HL-60 (cell line): Measurements from ENCODE around the gene SOCS3.

Experiments
- DNase-seq, 2 experiments: peaks; one replicate each; pipeline ENCODE4 v3.0.0-alpha.2; 2010 to 2020; ENCODE audit warnings: low read depth in 1 of 2, low spot score in 1 of 2
- H3K27ac ChIP-seq: fragments of 250-450 bp; sonication (Bioruptor Pico); replicated peaks from 2 replicates; pipeline ENCODE4 v1.5.1; 2020; ENCODE audit warnings: mild to moderate bottlenecking, moderate library complexity
- H3K27me3 ChIP-seq: fragments of 250-450 bp; sonication (Bioruptor Pico); 2 replicates; pipeline ENCODE4 v1.5.1; 2021; ENCODE audit warnings: mild to moderate bottlenecking, moderate library complexity; ENCODE audit not compliant: insufficient read depth, poor library complexity, severe bottlenecking
- H3K4me3 ChIP-seq: replicated peaks from 2 replicates; pipeline ENCODE4 v1.5.1; 2011; ENCODE audit warnings: mild to moderate bottlenecking, control low read depth, low read length; ENCODE audit not compliant: insufficient read depth
- GABPA ChIP-seq: IDR thresholded peaks from 2 replicates; pipeline ENCODE4 v1.6.1; 2012; ENCODE audit warnings: low read depth
- POLR2AphosphoS5 ChIP-seq: IDR thresholded peaks from 2 replicates; pipeline ENCODE4 v1.6.1; 2012; ENCODE audit warnings: low read depth
- SPI1 ChIP-seq: IDR thresholded peaks from 2 replicates; pipeline ENCODE4 v1.6.1; 2012; ENCODE audit warnings: low read depth, mild to moderate bottlenecking, borderline replicate concordance
- TF ChIP-seq, protein P1 (sequence below): IDR thresholded peaks from one replicate; pipeline ENCODE4 v1.5.1; 2011; ENCODE audit warnings: low read length, control low read depth, inconsistent platforms; ENCODE audit not compliant: insufficient read depth
- TF ChIP-seq, protein P2 (sequence below): IDR thresholded peaks from 2 replicates; pipeline ENCODE4 v1.6.1; 2012; ENCODE audit warnings: low read depth; ENCODE audit not compliant: insufficient replicate concordance

Gene SOCS3

DNA sequence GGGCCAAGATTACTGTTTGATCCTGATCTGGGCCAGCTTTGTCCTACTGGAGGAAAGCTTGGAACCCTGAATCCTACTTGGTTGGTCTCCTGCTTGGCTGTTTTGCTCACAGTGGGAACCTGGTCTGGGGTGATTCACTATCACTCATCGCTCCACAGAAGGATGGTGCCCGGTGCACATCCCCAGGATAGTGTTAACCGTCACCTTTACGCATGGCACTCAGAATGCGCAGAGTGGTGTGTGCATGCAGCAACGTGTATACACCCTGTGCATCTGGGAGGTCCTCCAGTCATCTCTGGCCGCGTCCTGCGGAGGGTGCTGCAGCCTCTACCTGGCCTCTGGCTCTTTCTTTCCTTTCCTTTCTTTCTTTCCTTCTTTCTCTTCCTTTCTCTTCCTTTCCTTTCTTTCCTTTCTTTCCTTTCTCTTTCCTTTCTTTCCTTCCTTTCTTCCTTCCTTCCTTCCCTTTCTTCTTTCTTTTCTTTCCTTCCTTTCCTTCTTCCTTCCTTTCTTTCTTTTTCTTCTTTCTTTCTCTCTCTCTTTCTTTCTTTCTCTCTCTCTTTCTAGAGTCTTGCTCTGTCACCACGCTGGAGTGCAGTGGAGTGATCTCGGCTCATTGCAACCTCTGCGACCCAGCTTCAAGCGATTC, 13.1 kb downstream of the SOCS3 start:
- DNase-seq = no peak

DNA sequence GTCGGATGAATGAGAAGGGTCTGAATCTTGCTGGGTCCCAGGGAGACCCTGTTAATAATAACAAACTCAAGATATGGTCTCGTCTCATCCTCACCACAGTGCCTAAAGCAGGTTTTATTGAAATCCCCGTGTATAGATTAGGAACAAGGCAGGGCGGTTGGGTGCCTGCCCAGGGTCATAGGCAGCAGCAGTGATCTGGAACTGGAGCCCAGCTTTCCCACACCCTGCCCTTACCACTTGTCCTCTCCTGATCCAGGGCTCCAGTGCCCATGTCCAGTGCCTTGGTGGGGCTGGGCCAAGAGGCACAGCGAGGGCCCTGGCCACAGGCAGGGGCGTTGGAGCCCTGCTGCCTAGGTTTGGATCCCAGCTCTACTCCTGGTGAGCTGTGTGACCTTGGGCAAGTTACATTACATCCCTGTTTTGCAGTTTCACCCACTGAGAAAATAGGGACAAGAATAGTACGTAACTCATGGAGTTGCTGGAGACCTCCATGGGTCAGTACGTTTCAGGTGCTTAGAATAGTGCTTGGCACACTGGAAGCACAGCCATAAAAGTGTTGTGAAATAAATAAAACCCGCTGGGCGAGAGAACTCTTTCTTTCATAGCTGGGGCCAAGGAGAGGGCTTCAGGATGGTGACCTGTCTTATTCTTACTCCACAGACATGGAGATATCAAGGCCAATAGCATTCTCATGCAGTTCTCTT, 13.9 kb downstream of the SOCS3 start:
- Histone ChIP-seq H3K4me3 (no peak overlapping the region), H3K27ac (no peak overlapping the region), H3K27me3 (peaks cover 7% of the 10 kb centered on the region)
- DNase-seq = no peak
- TF ChIP-seq, protein P1, sequence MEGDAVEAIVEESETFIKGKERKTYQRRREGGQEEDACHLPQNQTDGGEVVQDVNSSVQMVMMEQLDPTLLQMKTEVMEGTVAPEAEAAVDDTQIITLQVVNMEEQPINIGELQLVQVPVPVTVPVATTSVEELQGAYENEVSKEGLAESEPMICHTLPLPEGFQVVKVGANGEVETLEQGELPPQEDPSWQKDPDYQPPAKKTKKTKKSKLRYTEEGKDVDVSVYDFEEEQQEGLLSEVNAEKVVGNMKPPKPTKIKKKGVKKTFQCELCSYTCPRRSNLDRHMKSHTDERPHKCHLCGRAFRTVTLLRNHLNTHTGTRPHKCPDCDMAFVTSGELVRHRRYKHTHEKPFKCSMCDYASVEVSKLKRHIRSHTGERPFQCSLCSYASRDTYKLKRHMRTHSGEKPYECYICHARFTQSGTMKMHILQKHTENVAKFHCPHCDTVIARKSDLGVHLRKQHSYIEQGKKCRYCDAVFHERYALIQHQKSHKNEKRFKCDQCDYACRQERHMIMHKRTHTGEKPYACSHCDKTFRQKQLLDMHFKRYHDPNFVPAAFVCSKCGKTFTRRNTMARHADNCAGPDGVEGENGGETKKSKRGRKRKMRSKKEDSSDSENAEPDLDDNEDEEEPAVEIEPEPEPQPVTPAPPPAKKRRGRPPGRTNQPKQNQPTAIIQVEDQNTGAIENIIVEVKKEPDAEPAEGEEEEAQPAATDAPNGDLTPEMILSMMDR = no peak
- TF ChIP-seq, protein P2, sequence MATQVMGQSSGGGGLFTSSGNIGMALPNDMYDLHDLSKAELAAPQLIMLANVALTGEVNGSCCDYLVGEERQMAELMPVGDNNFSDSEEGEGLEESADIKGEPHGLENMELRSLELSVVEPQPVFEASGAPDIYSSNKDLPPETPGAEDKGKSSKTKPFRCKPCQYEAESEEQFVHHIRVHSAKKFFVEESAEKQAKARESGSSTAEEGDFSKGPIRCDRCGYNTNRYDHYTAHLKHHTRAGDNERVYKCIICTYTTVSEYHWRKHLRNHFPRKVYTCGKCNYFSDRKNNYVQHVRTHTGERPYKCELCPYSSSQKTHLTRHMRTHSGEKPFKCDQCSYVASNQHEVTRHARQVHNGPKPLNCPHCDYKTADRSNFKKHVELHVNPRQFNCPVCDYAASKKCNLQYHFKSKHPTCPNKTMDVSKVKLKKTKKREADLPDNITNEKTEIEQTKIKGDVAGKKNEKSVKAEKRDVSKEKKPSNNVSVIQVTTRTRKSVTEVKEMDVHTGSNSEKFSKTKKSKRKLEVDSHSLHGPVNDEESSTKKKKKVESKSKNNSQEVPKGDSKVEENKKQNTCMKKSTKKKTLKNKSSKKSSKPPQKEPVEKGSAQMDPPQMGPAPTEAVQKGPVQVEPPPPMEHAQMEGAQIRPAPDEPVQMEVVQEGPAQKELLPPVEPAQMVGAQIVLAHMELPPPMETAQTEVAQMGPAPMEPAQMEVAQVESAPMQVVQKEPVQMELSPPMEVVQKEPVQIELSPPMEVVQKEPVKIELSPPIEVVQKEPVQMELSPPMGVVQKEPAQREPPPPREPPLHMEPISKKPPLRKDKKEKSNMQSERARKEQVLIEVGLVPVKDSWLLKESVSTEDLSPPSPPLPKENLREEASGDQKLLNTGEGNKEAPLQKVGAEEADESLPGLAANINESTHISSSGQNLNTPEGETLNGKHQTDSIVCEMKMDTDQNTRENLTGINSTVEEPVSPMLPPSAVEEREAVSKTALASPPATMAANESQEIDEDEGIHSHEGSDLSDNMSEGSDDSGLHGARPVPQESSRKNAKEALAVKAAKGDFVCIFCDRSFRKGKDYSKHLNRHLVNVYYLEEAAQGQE = no peak
- no peak for TF ChIP-seq POLR2AphosphoS5
- no peak for TF ChIP-seq GABPA
- TF ChIP-seq SPI1 = no peak

More for the DNA sequence above, 13.1 kb downstream of the SOCS3 start:
- TF ChIP-seq POLR2AphosphoS5 (no peak), SPI1 (no peak), GABPA (no peak)
- TF ChIP-seq, protein P2 = no peak
- TF ChIP-seq, protein P1 = no peak
- H3K4me3 ChIP-seq = no peak overlapping the region
- H3K27me3 ChIP-seq = peaks cover 5% of the 10 kb centered on the region
- no peak overlapping the region for H3K27ac ChIP-seq

DNA sequence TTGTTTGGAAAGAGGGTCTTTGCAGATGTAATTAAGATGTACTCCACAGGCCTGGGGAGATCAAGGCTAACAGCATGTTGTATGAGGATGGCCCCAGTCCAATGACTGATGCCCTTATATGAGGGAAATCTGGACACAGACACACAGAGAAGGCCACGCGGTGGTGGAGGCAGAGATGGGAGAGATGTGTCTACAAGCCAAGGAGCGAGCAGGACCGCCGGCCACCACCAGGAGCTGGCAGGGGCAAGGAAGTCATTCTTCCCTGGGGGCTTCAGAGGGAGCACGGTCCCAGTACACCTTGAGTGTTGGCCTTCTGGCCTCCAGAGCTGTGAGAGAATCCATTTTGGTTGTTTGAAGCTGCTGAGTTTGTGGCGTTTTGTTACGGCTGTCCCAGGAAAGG, 14.7 kb downstream of the SOCS3 start:
- Histone ChIP-seq H3K27me3 (peaks cover 10% of the 10 kb centered on the region), H3K27ac (no peak overlapping the region), H3K4me3 (no peak overlapping the region)
- TF ChIP-seq, protein P1 = no peak
- TF ChIP-seq, protein P2 = no peak
- TF ChIP-seq POLR2AphosphoS5 (no peak), GABPA (no peak), SPI1 (no peak)
- DNase-seq = no peak
